ENCODE results near the gene CRYBB1.
A peak's percentile ranks its signal among the peaks of the same experiment; 100 is the strongest.

CRYBB1 gene

DNA sequence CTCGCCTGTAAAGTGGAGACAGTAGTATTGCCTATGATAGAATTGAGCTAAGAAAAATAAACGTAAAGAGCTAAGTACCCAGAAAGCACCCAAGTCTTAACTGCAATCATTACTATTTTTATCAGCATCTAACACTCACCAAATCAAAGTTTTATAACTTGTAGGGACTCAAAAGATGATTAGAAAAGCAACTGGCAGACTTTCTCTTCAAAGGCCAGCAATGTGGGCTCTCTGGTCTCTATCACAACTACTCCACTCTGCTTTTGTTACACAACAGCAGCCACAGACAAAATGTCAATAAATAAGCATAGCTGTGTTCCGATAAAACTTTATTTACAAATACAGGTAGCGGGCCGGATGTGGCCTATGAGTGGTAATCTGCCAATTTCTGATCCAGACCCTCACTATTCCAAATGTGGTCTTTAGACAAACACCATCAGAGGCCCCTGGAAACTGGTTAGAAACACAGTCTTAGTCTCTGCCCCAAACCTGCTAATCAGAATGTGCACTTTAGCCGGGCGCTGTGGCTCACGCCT is 36.1 kb downstream of the CRYBB1 start:
- FAIRE-seq (no peak), DNase-seq (ENCODE audit: insufficient read length, low spot score) (no peak)

DNA sequence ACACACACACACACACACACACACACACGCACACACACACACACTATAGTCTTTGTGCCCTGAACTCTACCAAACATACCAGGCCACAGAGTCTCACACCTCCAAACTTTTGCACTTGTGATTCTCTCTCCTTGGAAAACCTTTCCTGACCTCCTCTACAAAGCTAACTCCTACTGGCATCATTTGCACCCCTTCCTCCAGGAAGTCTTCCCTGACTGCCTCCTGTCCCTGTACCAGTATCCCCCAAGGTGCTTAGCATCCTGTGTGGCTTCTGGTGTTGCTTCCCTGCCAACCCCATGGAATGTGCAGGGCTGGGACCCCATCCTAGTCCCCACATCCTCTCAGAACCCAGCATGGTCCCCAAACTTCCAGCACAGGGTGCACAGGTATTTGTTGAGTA is 36.8 kb downstream of the CRYBB1 start:
- FAIRE-seq (no peak), DNase-seq (ENCODE audit: insufficient read length, low spot score) (no peak)

DNA sequence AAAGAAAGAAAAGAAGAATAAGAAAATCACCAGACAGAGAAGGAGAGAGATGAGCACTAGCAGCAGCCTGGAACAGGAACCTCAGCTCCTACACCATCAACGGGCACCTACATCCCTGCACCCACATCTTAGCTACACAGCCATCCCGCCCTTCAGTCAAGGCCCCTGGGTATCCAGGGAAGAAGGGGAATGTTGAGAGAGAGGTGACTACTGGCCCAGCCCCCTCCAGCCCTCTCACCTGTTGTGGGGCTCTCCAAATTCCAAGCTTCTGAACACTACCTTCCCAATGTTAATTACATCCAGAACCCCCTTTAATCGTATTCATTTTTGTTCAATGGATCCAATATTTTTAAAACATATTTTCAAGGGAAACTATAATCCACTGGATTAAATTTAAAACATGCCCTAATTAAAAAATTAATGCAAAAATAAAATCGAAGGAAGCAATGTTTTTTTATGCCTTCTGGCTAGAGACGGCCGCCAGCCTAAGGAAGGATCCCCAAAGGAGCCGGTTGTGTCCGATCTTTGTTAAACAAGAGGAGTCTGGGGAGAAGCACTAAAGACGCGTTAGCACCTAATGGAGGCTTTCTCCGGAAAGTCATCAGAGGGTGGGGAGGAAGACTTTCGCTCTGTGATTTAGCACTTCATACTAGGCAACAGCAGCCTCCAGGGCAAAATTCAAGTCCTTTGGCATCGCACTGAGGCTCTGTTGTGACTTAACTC is 37.4 kb downstream of the CRYBB1 start:
- DNase-seq (ENCODE audit: insufficient read length, low spot score) (no peak), FAIRE-seq (peak; percentile 73)

GRCh38 chr22:26579331-26579886 is 38.4 kb downstream of the CRYBB1 start:
- FAIRE-seq (peak; percentile 93), DNase-seq (ENCODE audit: insufficient read length, low spot score) (peak; percentile 60)

DNA sequence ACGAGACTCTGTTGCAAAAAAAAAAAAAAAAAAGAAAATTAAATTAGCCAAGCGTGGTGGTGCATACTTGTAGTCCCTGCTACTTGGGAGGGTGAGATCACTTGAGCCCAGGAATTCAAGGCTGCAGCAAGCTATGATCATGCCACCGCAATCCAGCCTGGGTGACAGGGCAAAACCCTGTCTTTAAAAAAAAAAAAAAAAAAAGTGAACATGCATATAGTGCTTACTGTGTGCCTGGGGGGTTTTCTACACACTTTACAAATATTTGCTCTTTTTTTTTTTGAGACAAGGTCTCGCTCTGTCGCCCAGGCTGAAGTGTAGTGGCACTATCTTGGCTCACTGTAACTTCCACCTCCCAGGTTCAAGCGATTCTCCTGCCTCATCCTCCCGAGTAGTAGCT is 40.7 kb downstream of the CRYBB1 start:
- FAIRE-seq: no peak
- no peak for DNase-seq (ENCODE audit: insufficient read length, low spot score)

- DNase-seq (ENCODE audit: insufficient read length, low spot score) (no peak), FAIRE-seq (no peak)
Observed at GRCh38 chr22:26576026-26576680, 41.7 kb downstream of the CRYBB1 start.

DNA sequence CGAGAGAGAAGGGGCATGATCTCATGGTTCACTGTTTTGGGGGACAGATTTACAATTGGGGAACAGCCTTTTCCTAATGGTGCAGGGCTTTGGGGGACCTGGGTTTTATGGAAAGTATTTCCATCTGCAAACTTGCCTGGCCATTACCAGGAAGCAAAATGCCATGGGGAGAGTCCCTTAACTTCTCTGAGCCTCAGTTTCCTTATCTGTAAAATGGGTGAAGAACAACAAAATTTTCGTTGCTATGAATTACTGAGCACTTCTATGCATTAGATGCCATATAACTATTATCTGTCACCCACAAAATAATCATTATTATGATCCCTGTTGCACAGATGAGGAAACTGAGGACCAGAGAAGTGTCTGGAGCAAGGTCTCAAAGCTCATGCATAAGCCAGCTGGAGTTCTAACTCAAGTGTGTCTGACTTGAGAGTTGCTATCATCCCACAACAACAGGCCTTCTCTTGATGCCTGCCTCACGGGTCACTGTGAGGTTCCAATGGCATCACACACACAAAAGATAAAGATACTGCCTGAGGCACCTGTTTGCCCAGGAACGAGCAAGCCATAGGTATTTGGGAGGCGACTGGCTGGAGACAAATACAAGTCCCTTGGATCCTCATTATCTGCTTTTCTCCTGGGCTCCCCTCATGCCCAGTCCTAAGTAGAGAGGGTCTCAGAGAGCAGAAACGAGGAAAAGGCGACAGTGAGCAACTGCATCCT is 43.7 kb downstream of the CRYBB1 start:
- FAIRE-seq (no peak), DNase-seq (ENCODE audit: insufficient read length, low spot score) (no peak)

DNA sequence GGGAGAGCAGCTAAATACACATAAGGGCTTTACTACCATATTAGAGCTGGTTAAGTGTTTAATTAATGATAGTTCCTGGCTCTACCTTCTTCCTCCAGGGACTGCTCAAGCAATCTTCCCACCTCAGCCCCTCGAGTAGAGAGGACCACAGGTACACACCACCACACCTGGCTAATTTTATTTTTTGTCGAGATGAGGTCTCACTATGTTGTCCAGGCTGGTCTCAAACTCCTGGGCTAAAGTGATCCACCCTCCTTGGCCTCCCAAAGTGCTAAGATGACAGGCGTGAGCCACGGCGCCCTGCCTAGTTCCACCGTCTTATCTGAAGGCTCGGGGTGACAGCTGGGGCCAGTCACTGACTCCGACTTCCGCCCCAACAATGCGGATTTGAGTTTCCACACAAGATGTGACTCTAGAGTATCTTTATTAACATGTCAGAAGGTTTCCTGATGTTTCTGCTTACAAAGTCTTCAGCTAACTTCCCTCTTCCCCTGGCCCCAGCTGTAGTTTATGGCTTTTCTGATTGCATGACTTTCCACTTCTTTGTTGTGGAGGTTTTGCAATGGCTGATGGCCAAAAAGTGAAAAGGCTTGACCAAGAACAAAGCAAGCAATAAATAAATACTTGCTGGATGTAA is 44.7 kb downstream of the CRYBB1 start:
- DNase-seq (ENCODE audit: insufficient read length, low spot score) (no peak), FAIRE-seq (no peak)

DNA sequence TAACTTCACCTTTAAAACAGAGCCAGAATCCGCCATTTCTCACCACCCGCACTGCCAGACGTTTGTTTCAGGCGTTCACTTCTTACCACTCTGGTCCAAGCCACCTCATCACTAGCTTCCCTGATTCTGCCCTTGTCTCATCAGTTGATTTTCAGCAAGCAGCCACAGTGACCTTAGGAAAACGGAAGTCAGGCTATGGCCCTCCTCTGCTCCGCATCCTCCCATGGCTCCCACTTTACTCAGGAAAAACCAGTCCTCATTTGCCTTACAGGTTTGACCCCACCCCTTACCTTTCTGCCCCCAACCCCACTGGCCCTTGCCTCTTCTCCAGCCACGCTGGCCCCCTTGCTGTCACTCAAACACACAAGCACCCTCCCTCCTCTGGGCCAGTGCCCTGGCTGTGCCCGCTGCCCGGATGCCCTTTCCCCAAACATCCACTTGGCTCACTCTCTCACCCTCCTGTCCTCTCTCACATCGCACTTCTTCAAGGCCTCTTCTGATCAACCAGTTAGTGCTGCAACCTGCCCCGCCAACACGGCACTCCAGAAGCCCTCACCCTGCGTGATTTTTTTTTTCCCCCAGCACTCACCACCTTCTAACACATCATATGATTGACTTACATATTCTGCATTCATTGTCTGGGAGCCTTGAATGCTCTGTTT is 46.8 kb downstream of the CRYBB1 start:
- DNase-seq (ENCODE audit: insufficient read length, low spot score): no peak
- FAIRE-seq: no peak

- DNase-seq (ENCODE audit: insufficient read length, low spot score) (no peak), FAIRE-seq (no peak)
Observed at GRCh38 chr22:26570115-26570514, 47.7 kb downstream of the CRYBB1 start.

DNA sequence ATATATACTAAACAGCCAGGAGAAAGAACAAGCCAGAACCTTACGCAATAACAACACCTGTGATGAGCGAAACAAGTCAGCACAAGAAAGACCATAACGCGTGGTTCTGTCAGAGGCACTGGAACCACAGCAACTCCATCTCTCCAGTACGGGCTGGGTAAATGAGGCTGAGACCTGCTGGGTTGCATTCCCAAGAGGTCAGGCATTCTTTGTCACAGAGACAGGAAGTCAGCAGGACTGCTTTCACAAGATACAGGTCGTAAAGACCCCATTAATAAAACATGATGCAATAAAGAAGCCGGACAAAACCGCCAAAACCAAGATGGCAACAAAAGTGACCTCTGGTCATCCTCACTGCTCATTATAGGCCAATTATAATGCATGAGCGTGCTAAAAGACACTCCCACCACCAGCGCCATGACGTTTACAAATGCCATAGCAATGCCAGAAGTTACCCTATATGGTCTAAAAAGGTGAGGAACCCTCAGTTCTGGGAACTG is 49.6 kb downstream of the CRYBB1 start:
- FAIRE-seq (no peak), DNase-seq (ENCODE audit: insufficient read length, low spot score) (no peak)

DNA sequence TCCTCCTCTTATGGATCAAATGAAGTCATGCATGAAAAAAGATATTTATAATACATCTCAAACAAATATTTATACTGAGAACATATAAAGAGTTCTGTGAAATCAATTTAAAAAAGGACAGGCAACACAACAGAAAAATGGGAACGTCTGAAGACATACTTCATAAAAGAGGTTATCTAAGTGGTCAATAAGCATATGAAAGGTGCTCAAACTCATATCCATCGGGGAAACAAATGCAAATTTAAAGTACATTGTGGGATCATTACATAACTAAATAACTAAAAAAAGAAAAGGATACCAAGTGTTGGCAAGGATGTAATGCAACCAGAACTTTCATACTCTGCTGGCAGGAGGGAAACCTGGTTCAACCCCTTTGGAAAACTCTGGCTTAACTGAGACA is 50.2 kb downstream of the CRYBB1 start:
- no peak for FAIRE-seq

GRCh38 chr22:26566994-26567393 is 50.8 kb downstream of the CRYBB1 start:
- FAIRE-seq (no peak), DNase-seq (ENCODE audit: insufficient read length, low spot score) (no peak)

More for the DNA sequence above, 50.2 kb downstream of the CRYBB1 start:
- DNase-seq (ENCODE audit: insufficient read length, low spot score): no peak

DNA sequence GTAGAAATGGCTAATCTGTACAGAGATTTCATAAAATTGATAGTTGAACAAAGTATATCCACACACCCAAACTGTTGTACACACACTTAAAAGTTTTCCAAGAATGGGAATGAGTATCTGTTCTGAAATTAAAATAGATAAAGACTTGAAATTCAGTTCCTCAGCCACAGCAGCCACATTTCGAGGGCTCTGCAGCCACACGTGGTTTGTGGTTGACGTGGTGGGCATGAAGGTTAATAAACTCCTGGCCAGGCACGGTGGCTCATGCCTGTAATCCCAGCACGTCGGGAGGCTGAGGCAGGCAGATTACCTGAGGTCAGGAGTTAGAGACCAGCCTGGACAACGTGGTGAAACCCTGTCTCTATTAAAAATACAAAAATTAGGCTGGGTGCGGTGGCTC is 51.9 kb downstream of the CRYBB1 start:
- no peak for FAIRE-seq
- no peak for DNase-seq (ENCODE audit: insufficient read length, low spot score)

- DNase-seq (ENCODE audit: insufficient read length, low spot score) (no peak), FAIRE-seq (no peak)
Observed at GRCh38 chr22:26565181-26565580, 52.6 kb downstream of the CRYBB1 start.

GRCh38 chr22:26564672-26565071 is 53.2 kb downstream of the CRYBB1 start:
- no peak for DNase-seq (ENCODE audit: insufficient read length, low spot score)
- FAIRE-seq: no peak

- no peak for DNase-seq (ENCODE audit: insufficient read length, low spot score)
Observed at GRCh38 chr22:26564181-26564580, 53.6 kb downstream of the CRYBB1 start.

DNA sequence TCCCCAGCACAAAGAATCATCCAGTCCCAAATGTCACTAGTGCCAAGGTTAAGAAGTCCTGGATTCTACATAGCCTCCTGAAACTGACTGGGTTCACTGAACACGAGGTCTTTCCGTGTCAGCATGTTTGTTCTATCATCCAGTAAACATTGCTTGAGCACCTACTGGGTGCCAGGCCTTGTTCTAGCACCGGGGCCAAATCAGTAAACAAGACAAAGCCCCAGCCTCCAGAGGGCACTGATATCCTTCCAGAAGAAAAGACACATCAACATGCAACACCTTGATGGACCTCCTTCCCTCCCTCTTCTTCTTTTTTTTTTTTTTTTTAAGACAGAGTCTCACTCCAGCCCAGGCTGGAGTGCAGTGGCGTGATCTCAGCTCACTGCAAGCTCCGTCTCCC is 54.8 kb downstream of the CRYBB1 start:
- no peak for DNase-seq (ENCODE audit: insufficient read length, low spot score)
- no peak for FAIRE-seq

More at GRCh38 chr22:26564181-26564580, 53.6 kb downstream of the CRYBB1 start:
- no peak for FAIRE-seq

- no peak for DNase-seq (ENCODE audit: insufficient read length, low spot score)
- FAIRE-seq: no peak
Observed at GRCh38 chr22:26561756-26562417, 55.9 kb downstream of the CRYBB1 start.

All from GM19239 (cell line).